IMR-90 (cell line): ENCODE results near the gene CDC40. TPM values are rescaled to one million over a fixed set of nuclear protein-coding genes. Genes with fewer than 3 reads are reported as not detected.

ENCODE experiments used
- ATAC-seq: fragments of 200-7000 bp; cut with Tn5 transposase; 2 replicates; pipeline ENCODE4 v1.9.1; 2020; ENCODE audit warnings: low read depth, mild to moderate bottlenecking, moderate library complexity
- BruUV-seq: library from RNA; stranded (reverse); fragments of 400-500 nt; replicated peaks from 2 replicates; lab custom pipeline; 2021; lab: Mats Ljungman, UMichigan
- CTCF ChIA-PET: fragments of 300-600 bp; formaldehyde crosslinking; extraction: SDS; loops from one replicate; lab custom pipeline; 2021; ENCODE audit warnings: antibody characterized with exemption; lab: Yijun Ruan, JAX
- POLR2A ChIA-PET: fragments of 300-600 bp; sonication (Branson Sonifier 250); formaldehyde crosslinking; loops from one replicate; lab custom pipeline; 2022; ENCODE audit warnings: antibody characterized with exemption; ENCODE audit not compliant: unreplicated experiment; lab: Charles Lee
- DNase-seq: peaks from one replicate; pipeline ENCODE4 v3.0.0; 2013
- H2AFZ ChIP-seq: replicated peaks from 2 replicates; pipeline ENCODE3; 2013; ENCODE audit warnings: low read length, mild to moderate bottlenecking; ENCODE audit not compliant: poor library complexity
- H2AK5ac ChIP-seq: 2 replicates; pipeline ENCODE4 v1.6.1; 2013; ENCODE audit warnings: low read depth, low read length, inconsistent platforms
- H2AK9ac ChIP-seq: replicated peaks from 2 replicates; pipeline ENCODE3; 2013; ENCODE audit warnings: mild to moderate bottlenecking, low read depth, low read length, moderate library complexity; ENCODE audit not compliant: poor library complexity
- H2BK120ac ChIP-seq: 2 replicates; pipeline ENCODE4 v1.6.1; 2013; ENCODE audit warnings: low read depth, low read length, inconsistent platforms
- H2BK15ac ChIP-seq: 3 replicates; pipeline ENCODE4 v1.6.1; 2013; ENCODE audit warnings: low read depth, low read length, inconsistent platforms
- H2BK20ac ChIP-seq: 2 replicates; pipeline ENCODE4 v1.6.1; 2013; ENCODE audit warnings: low read depth, mild to moderate bottlenecking, inconsistent platforms, low read length, moderate library complexity
- H2BK5ac ChIP-seq: 2 replicates; pipeline ENCODE4 v1.6.1; 2013; ENCODE audit warnings: mild to moderate bottlenecking, low read depth, low read length, inconsistent platforms; ENCODE audit not compliant: poor library complexity, severe bottlenecking
- H3K14ac ChIP-seq: replicated peaks from 2 replicates; pipeline ENCODE4 v1.6.1; 2013; ENCODE audit warnings: low read depth, low read length, inconsistent platforms
- H3K18ac ChIP-seq: 2 replicates; pipeline ENCODE4 v1.6.1; 2013; ENCODE audit warnings: low read depth, low read length, control low read depth
- H3K23ac ChIP-seq: 2 replicates; pipeline ENCODE4 v1.6.1; 2013; ENCODE audit warnings: low read depth, low read length, inconsistent platforms
- H3K27ac ChIP-seq: 2 replicates; pipeline ENCODE4 v1.5.1; 2013; ENCODE audit warnings: mild to moderate bottlenecking, control low read depth, low read length; ENCODE audit not compliant: insufficient read depth
- H3K27me3 ChIP-seq: 2 replicates; pipeline ENCODE4 v1.6.1; 2013; ENCODE audit warnings: low read length; ENCODE audit not compliant: control insufficient read depth, insufficient read depth
- H3K36me3 ChIP-seq: 2 replicates; pipeline ENCODE4 v1.6.1; 2013; ENCODE audit warnings: low read length, mixed read lengths; ENCODE audit not compliant: control insufficient read depth, insufficient read depth
- H3K4ac ChIP-seq: 2 replicates; pipeline ENCODE4 v1.6.1; 2013; ENCODE audit warnings: low read depth, low read length, inconsistent platforms
- H3K4me1 ChIP-seq: 2 replicates; pipeline ENCODE4 v1.6.1; 2013; ENCODE audit warnings: low read length, mixed read lengths; ENCODE audit not compliant: control insufficient read depth, insufficient read depth
- H3K4me2 ChIP-seq: 2 replicates; pipeline ENCODE4 v1.6.1; 2013; ENCODE audit warnings: low read depth, mild to moderate bottlenecking, control low read depth, low read length, moderate library complexity
- H3K4me3 ChIP-seq: 2 replicates; pipeline ENCODE4 v1.5.1; 2013; ENCODE audit warnings: low read depth, mild to moderate bottlenecking, control low read depth, low read length, moderate library complexity; ENCODE audit not compliant: insufficient read depth
- H3K56ac ChIP-seq: 2 replicates; pipeline ENCODE4 v1.6.1; 2013; ENCODE audit warnings: low read length, inconsistent platforms; ENCODE audit not compliant: insufficient read depth; ENCODE audit errors: extremely low read depth
- H3K79me1 ChIP-seq, 2 experiments: 2 replicates each; pipeline ENCODE4 v1.6.1; 2013; ENCODE audit warnings: low read length in 2 of 2, inconsistent platforms in 1 of 2, low read depth in 1 of 2
- H3K9ac ChIP-seq: 2 replicates; pipeline ENCODE4 v1.6.1; 2013; ENCODE audit warnings: low read depth, low read length, control low read depth
- H3K9me1 ChIP-seq: 2 replicates; pipeline ENCODE4 v1.6.1; 2013; ENCODE audit warnings: low read length, inconsistent platforms; ENCODE audit not compliant: insufficient read depth
- H3K9me3 ChIP-seq: 2 replicates; pipeline ENCODE4 v1.6.1; 2013; ENCODE audit warnings: low read length; ENCODE audit not compliant: control insufficient read depth, insufficient read depth
- H4K20me1 ChIP-seq: 2 replicates; pipeline ENCODE4 v1.6.1; 2013; ENCODE audit warnings: low read length, inconsistent platforms; ENCODE audit not compliant: insufficient read depth
- H4K5ac ChIP-seq: 2 replicates; pipeline ENCODE4 v1.6.1; 2013; ENCODE audit warnings: mild to moderate bottlenecking, low read depth, low read length, control low read depth
- H4K8ac ChIP-seq, 2 experiments: 2 replicates each; pipeline ENCODE4 v1.6.1; 2013; ENCODE audit warnings: low read depth in 2 of 2, low read length in 2 of 2, control low read depth in 1 of 2, inconsistent platforms in 1 of 2
- H4K91ac ChIP-seq: 2 replicates; pipeline ENCODE4 v1.6.1; 2013; ENCODE audit warnings: low read depth, low read length, inconsistent platforms; ENCODE audit not compliant: insufficient read depth
- BHLHE40 ChIP-seq: fragments of 150-350 bp; IDR thresholded peaks from 2 replicates; pipeline ENCODE4 v1.6.1; 2016; ENCODE audit warnings: mild to moderate bottlenecking, low read depth, low read length
- CEBPB ChIP-seq: IDR thresholded peaks from 2 replicates; pipeline ENCODE4 v1.6.1; 2012; ENCODE audit warnings: low read depth, low read length, improper control_type of control experiment
- CTCF ChIP-seq: conservative IDR thresholded peaks from 2 replicates; pipeline ENCODE4 v1.5.1; 2012; ENCODE audit warnings: mild to moderate bottlenecking, low read depth, low read length, improper control_type of control experiment
- FOS ChIP-seq: fragments of 150-350 bp; IDR thresholded peaks from 2 replicates; pipeline ENCODE4 v1.6.1; 2016; ENCODE audit warnings: low read depth, low read length
- MAFK ChIP-seq: IDR thresholded peaks from 2 replicates; pipeline ENCODE4 v1.6.1; 2012; ENCODE audit warnings: low read depth, low read length, improper control_type of control experiment
- MAZ ChIP-seq: IDR thresholded peaks from 2 replicates; pipeline ENCODE4 v1.6.1; 2012; ENCODE audit warnings: low read depth, mild to moderate bottlenecking, low read length, improper control_type of control experiment, moderate library complexity, borderline replicate concordance
- POLR2A ChIP-seq: IDR thresholded peaks from 2 replicates; pipeline ENCODE4 v1.6.1; 2012; ENCODE audit warnings: mild to moderate bottlenecking, low read depth, low read length
- RAD21 ChIP-seq: IDR thresholded peaks from 2 replicates; pipeline ENCODE4 v1.6.1; 2012; ENCODE audit warnings: low read length, improper control_type of control experiment
- RCOR1 ChIP-seq: IDR thresholded peaks from 2 replicates; pipeline ENCODE4 v1.6.1; 2012; ENCODE audit warnings: mild to moderate bottlenecking, low read length, improper control_type of control experiment; ENCODE audit not compliant: insufficient replicate concordance
- SMC3 ChIP-seq: fragments of 150-350 bp; IDR thresholded peaks from 2 replicates; pipeline ENCODE4 v1.6.1; 2016; ENCODE audit warnings: low read depth, mild to moderate bottlenecking, antibody characterized with exemption, low read length, moderate library complexity
- USF2 ChIP-seq: fragments of 150-350 bp; IDR thresholded peaks from 2 replicates; pipeline ENCODE4 v1.6.1; 2017; ENCODE audit warnings: mild to moderate bottlenecking, antibody characterized with exemption, low read length, low read depth
- WGBS, 2 experiments: methylation state at CpG; one replicate each; pipeline versions ENCODE4 v1.1.5 to v1.1.7; 2013; ENCODE audit warnings: missing lambda C conversion rate in 2 of 2; ENCODE audit not compliant: insufficient read length in 1 of 2; ENCODE audit errors: extremely low coverage in 2 of 2; 5-methylcytosine and 5-hydroxymethylcytosine counted together
- dilution Hi-C: fragments of 300-500 bp; cut with HindIII; formaldehyde crosslinking; loops from one replicate; pipeline ENCODE4 v1.14.3; 2018; ENCODE audit warnings: low sequenced_read_pairs; ENCODE audit not compliant: unreplicated experiment
- in situ Hi-C: fragments of 300-500 bp; cut with MboI; formaldehyde crosslinking; loops from 3 replicates; pipeline ENCODE4 v1.14.3; 2019; ENCODE audit warnings: low sequenced_read_pairs, inconsistent platforms, mixed read lengths
- intact Hi-C: fragments of 100-400 bp; cut with micrococcal nuclease; formaldehyde crosslinking; loops from 2 replicates; pipeline ENCODE4 v1.10.0; 2022
- polyA plus RNA-seq, 3 experiments: library from polyadenylated mRNA; depleted of rRNA; stranded (reverse); fragments of >200 nt; gene quantifications; 2 replicates each; pipeline ENCODE4 v1.2.3, GENCODE V29; 2012; ENCODE audit warnings: low replicate concordance in 1 of 3
- total RNA-seq: library from RNA; depleted of rRNA; stranded (reverse); fragments of >200 nt; gene quantifications from 2 replicates; pipeline ENCODE4 v1.2.3, GENCODE V29; 2012

Gene CDC40
- total and polyA plus RNA-seq, 2 of the 4 experiments (the other 2 are of a cell fraction), result 7.0 to 16.8 TPM

- DNase-seq, result no peak
- Histone ChIP-seq H2AK5ac (no peak overlapping the region), H2AK9ac (no peak overlapping the region), H3K79me1 (no peaks in the 10 kb centered on the region), H3K27me3 (no peaks in the 10 kb centered on the region), H3K4me3 (no peak overlapping the region), H2AFZ (no peak overlapping the region), H3K18ac (no peak overlapping the region), H3K4ac (no peak overlapping the region), H4K20me1 (no peaks in the 10 kb centered on the region), H3K23ac (no peak overlapping the region), H2BK20ac (no peak overlapping the region), H3K56ac (no peak overlapping the region), H3K36me3 (no peaks in the 10 kb centered on the region), H3K9me3 (no peaks in the 10 kb centered on the region), H2BK120ac (no peak overlapping the region), H3K4me2 (no peak overlapping the region), H4K91ac (no peak overlapping the region), H2BK5ac (no peak overlapping the region), H3K9me1 (no peaks in the 10 kb centered on the region), H4K5ac (no peak overlapping the region), H2BK15ac (no peak overlapping the region), H3K4me1 (no peaks in the 10 kb centered on the region), H3K9ac (no peak overlapping the region), H3K27ac (no peak overlapping the region), H4K8ac (no peak overlapping the region), H3K14ac (no peak overlapping the region)
- in situ Hi-C loops, result no loop called here
- TF ChIP-seq RAD21 (no peak), BHLHE40 (no peak), SMC3 (no peak), RCOR1 (no peak), MAFK (no peak), MAZ (no peak), USF2 (no peak), FOS (no peak), POLR2A (no peak), CTCF (no peak), CEBPB (no peak)
- ChIA-PET POLR2A (no interaction called here), CTCF (no interaction called here)
- ATAC-seq, result no peak
- dilution Hi-C loops, result no loop called here
- intact Hi-C loops, result no loop called here
- no TSS peak for BruUV-seq
- WGBS, 2 experiments, result no CpG with 5 or more reads among the region's 2 CpGs
Observed at GRCh38 chr6:110269623-110270022, 89.4 kb downstream of the CDC40 start.
